GOT3 (cell line): ENCODE data around the gene EXTL1.

Source experiments
- DNase-seq: peaks from one replicate; lab custom pipeline; 2025; ENCODE audit warnings: mixed read lengths; lab: John Stamatoyannopoulos, UW

Gene EXTL1

GRCh38 chr1:26023009-26023408 lies 1.4 kb downstream of the EXTL1 start:
- DNase-seq: no peak

GRCh38 chr1:26023826-26024225 lies 2.3 kb downstream of the EXTL1 start:
- no peak for DNase-seq

- no peak for DNase-seq
These were observed 3.5 kb downstream of the EXTL1 start for GRCh38 chr1:26025060-26025459.

- no peak for DNase-seq
These were observed 3.9 kb downstream of the EXTL1 start for GRCh38 chr1:26025517-26025916.

- DNase-seq: no peak
These were observed 6.3 kb downstream of the EXTL1 start for GRCh38 chr1:26027716-26028489.

- DNase-seq: no peak
These were observed 7.0 kb downstream of the EXTL1 start for GRCh38 chr1:26028490-26028980.

GRCh38 chr1:26029054-26029863 lies 7.7 kb downstream of the EXTL1 start:
- DNase-seq: no peak

- DNase-seq: no peak
These were observed 8.4 kb downstream of the EXTL1 start for GRCh38 chr1:26029864-26030481.

GRCh38 chr1:26031196-26031595 lies 9.6 kb downstream of the EXTL1 start:
- DNase-seq: no peak

- DNase-seq: no peak
These were observed 10.1 kb downstream of the EXTL1 start for GRCh38 chr1:26031611-26032220.

- no peak for DNase-seq
These were observed 11.2 kb downstream of the EXTL1 start for GRCh38 chr1:26032656-26033357.

GRCh38 chr1:26034504-26035202 lies 13.1 kb downstream of the EXTL1 start:
- no peak for DNase-seq

- DNase-seq: peak; percentile 37
These were observed 13.8 kb downstream of the EXTL1 start for GRCh38 chr1:26035203-26035958.

- peak; percentile 49 for DNase-seq
These were observed 14.6 kb downstream of the EXTL1 start for GRCh38 chr1:26035959-26036755.

- no peak for DNase-seq
These were observed 15.2 kb downstream of the EXTL1 start for GRCh38 chr1:26036756-26037281.

- no peak for DNase-seq
These were observed 16.3 kb downstream of the EXTL1 start for GRCh38 chr1:26037904-26038303.

- no peak for DNase-seq
These were observed 16.9 kb downstream of the EXTL1 start for GRCh38 chr1:26038477-26038876.

- no peak for DNase-seq
These were observed 17.3 kb downstream of the EXTL1 start for GRCh38 chr1:26038904-26039303.

GRCh38 chr1:26041401-26041800 lies 19.8 kb downstream of the EXTL1 start:
- DNase-seq: no peak
